ENCODE measurements around the gene DBR1. TPM values are rescaled to one million over a fixed set of nuclear protein-coding genes. Genes with fewer than 3 reads are reported as not detected.

Gene DBR1
- total and polyA plus RNA-seq, 9 of the 15 experiments (the other 6 are each of a cell fraction or from before 2014, with no cell fraction given), result 2.7 to 14.1 (median 10.9) TPM

GRCh38 chr3:138139691-138140090, 35.0 kb downstream of the DBR1 start (continued):
- TF ChIP-seq JUND (IDR thresholded peaks at IDR 0.05; ENCODE audit: borderline replicate concordance, low read depth, low read length) (no peak), JUND (tag; IDR thresholded peaks at IDR 0.05; ENCODE audit: borderline replicate concordance, low read depth, low read length) (no peak), NR2C1 (IDR thresholded peaks at IDR 0.05) (no peak), NR2C1 (tag; IDR thresholded peaks at IDR 0.05) (no peak), SRSF7 (optimal IDR thresholded peaks at IDR 0.05; ENCODE audit: low read depth, low read length) (no peak), CREBBP (IDR thresholded peaks at IDR 0.05; ENCODE audit: low read depth, low read length) (no peak), PHF8 (IDR thresholded peaks at IDR 0.05; ENCODE audit: borderline replicate concordance, low read length) (no peak)
- TF ChIP-seq, protein P1, sequence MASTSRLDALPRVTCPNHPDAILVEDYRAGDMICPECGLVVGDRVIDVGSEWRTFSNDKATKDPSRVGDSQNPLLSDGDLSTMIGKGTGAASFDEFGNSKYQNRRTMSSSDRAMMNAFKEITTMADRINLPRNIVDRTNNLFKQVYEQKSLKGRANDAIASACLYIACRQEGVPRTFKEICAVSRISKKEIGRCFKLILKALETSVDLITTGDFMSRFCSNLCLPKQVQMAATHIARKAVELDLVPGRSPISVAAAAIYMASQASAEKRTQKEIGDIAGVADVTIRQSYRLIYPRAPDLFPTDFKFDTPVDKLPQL (IDR thresholded peaks at IDR 0.05; ENCODE audit: extremely low read depth, insufficient read length), result no peak
- TF ChIP-seq, protein P2, sequence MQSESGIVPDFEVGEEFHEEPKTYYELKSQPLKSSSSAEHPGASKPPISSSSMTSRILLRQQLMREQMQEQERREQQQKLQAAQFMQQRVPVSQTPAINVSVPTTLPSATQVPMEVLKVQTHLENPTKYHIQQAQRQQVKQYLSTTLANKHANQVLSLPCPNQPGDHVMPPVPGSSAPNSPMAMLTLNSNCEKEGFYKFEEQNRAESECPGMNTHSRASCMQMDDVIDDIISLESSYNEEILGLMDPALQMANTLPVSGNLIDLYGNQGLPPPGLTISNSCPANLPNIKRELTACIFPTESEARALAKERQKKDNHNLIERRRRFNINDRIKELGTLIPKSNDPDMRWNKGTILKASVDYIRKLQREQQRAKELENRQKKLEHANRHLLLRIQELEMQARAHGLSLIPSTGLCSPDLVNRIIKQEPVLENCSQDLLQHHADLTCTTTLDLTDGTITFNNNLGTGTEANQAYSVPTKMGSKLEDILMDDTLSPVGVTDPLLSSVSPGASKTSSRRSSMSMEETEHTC (IDR thresholded peaks at IDR 0.05), result no peak

DNA sequence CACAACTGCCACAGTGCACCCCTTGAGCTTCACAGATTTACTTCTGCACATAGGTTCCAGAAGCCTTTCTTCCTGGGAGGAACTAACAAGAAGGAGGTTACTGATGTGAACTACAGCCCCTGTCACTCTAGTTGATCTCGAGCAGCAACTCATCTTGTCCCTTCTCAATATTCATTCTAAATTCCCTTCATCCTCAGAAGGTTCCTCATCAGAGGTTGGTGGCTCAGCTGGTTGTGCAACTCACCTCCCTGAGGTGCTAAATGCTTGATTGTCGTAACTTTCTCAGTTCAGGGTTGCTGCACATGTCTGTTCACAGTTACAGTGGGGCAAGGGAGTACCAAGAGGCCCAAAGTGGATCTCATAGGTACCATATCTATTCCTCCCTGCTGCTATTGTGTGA, 36.9 kb downstream of the DBR1 start:
- Histone ChIP-seq H3K9me1 (ENCODE audit: control insufficient read depth, insufficient read depth, low read length) (no peaks in the 10 kb centered on the region), H3K36me3 (ENCODE audit: control insufficient read depth, insufficient read depth, low read length) (no peaks in the 10 kb centered on the region), H3K27ac (ENCODE audit: extremely low read depth, low read depth, low read length) (no peak overlapping the region), H3K4me1 (replicated peaks in 1 of 2; ENCODE audit: control insufficient read depth in 2 of 2, insufficient read depth in 2 of 2, low read length in 2 of 2) (no peaks in the 10 kb centered on the region), H4K20me1 (replicated peaks; ENCODE audit: control insufficient read depth, insufficient read depth, low read length) (no peaks in the 10 kb centered on the region), H3K4me2 (ENCODE audit: insufficient read depth, low read length) (no peak overlapping the region), H3K9me3 (replicated peaks; ENCODE audit: control insufficient read depth, insufficient read depth, low read depth, low read length) (no peaks in the 10 kb centered on the region), H3K4me3 (no peak overlapping the region), H3K79me2 (ENCODE audit: control insufficient read depth, insufficient read depth, low read length) (no peaks in the 10 kb centered on the region), H2AFZ (ENCODE audit: low read depth, low read length) (no peak overlapping the region), H3K27me3 (ENCODE audit: control insufficient read depth in 2 of 2, insufficient read depth in 2 of 2, low read length in 2 of 2) (no peaks in the 10 kb centered on the region), H3K9ac (ENCODE audit: insufficient read depth in 1 of 2, low read depth in 2 of 2, low read length in 2 of 2) (no peak overlapping the region)
- POLR2A ChIA-PET, result no interaction called here
- CTCF ChIA-PET (ENCODE audit: low intra/inter-chr PET ratio), result no interaction called here
- DNase-seq (ENCODE audit: extremely low read depth in 1 of 4, low spot score in 3 of 4) (no peak), FAIRE-seq (no peak), ATAC-seq (no peak)
- intact Hi-C loops (cut with micrococcal nuclease) (no loop called here), in situ Hi-C loops (cut with MboI) (no loop called here)
- 0% methylated on average over 2 of the region's 2 CpGs for WGBS (ENCODE audit: insufficient coverage, low coverage, missing lambda C conversion rate)
- BruUV-seq (replicated peaks), result no TSS peak
- TF ChIP-seq SOX6 (IDR thresholded peaks at IDR 0.05) (no peak), ZNF274 (IDR thresholded peaks at IDR 0.05; ENCODE audit: borderline replicate concordance, low read depth, low read length) (no peak), ZNF655 (CRISPR knock-in tag; IDR thresholded peaks at IDR 0.05) (no peak), ZNF592 (IDR thresholded peaks at IDR 0.05) (no peak), SMAD3 (CRISPR knock-in tag; conservative IDR thresholded peaks at IDR 0.05) (no peak), ZNF12 (CRISPR knock-in tag; IDR thresholded peaks at IDR 0.05) (no peak), ZNF239 (CRISPR knock-in tag; IDR thresholded peaks at IDR 0.05) (no peak)

All from K562 (cell line).